Heart left ventricle (tissue), 16 donors: ENCODE results near the gene NHERF1. TPM values are rescaled to one million over a fixed set of nuclear protein-coding genes. Genes with fewer than 3 reads are reported as not detected.

ENCODE experiments used
- ATAC-seq, 4 donors: fragments of 200-7000 bp; cut with Tn5 transposase; one replicate each; pipeline ENCODE4 v1.9.1; 2020 to 2022; ENCODE audit warnings: moderate library complexity in 4 of 4, mild to moderate bottlenecking in 3 of 4, moderate number of reproducible peaks in 1 of 4
- DNase-seq, 5 donors: peaks; one replicate each; pipeline ENCODE4 v3.0.0-alpha.2; 2020
- H3K27ac ChIP-seq, 12 donors: fragments of 200-600 bp; sonication (generic) in 4 of 12; one replicate each; pipeline versions ENCODE4 v1.5.0 to v1.8.0; 2016 to 2022; ENCODE audit warnings: mild to moderate bottlenecking in 2 of 12
- H3K27me3 ChIP-seq, 9 donors: fragments of 200-600 bp; sonication (generic) in 2 of 9; one replicate each; pipeline versions ENCODE4 v1.5.1 to v1.8.0; 2016 to 2022; ENCODE audit warnings: mild to moderate bottlenecking in 3 of 9
- H3K36me3 ChIP-seq, 9 donors: fragments of 200-600 bp; sonication (generic) in 2 of 9; one replicate each; pipeline versions ENCODE4 v1.5.0 to v1.8.0; 2018 to 2022; ENCODE audit warnings: mild to moderate bottlenecking in 2 of 9
- H3K4me1 ChIP-seq, 12 donors: fragments of 200-600 bp; sonication (generic) in 4 of 12; one replicate each; pipeline versions ENCODE4 v1.5.0 to v1.8.0; 2016 to 2022; ENCODE audit warnings: mild to moderate bottlenecking in 3 of 12
- H3K4me3 ChIP-seq, 12 donors: fragments of 200-600 bp; sonication (generic) in 4 of 12; one replicate each; pipeline versions ENCODE4 v1.5.0 to v1.8.0; 2017 to 2022; ENCODE audit warnings: mild to moderate bottlenecking in 9 of 12, moderate library complexity in 4 of 12
- H3K9me3 ChIP-seq, 12 donors: fragments of 200-600 bp; sonication (generic) in 4 of 12; one replicate each; pipeline versions ENCODE4 v1.5.0 to v1.8.0; 2016 to 2022; ENCODE audit warnings: mild to moderate bottlenecking in 1 of 12
- CTCF ChIP-seq, 12 donors: fragments of 200-600 bp; sonication (generic) in 4 of 12; IDR thresholded peaks; one replicate each; pipeline versions ENCODE4 v1.5.0 to v1.8.0; 2018 to 2022; ENCODE audit warnings: antibody characterized with exemption in 12 of 12, mild to moderate bottlenecking in 5 of 12
- POLR2A ChIP-seq, 2 donors: fragments of 450-650 bp; IDR thresholded peaks; one replicate each; pipeline ENCODE4 v1.6.1; 2017; ENCODE audit warnings: antibody characterized with exemption in 2 of 2, mild to moderate bottlenecking in 2 of 2, moderate library complexity in 2 of 2
- whole genome bisulfite sequencing, 4 donors: extraction: QIAGEN DNeasy Blood & Tissue Kit in 2 of 4; methylation state at CpG; one replicate each; pipeline versions ENCODE4 v1.1.5 to v1.1.7; 2013 to 2018; 5-methylcytosine and 5-hydroxymethylcytosine counted together
- intact Hi-C, 10 donors: fragments of 100-400 bp; cut with DNase I; formaldehyde crosslinking; loops; one replicate each; pipeline versions ENCODE4 v1.11.1 to v1.14.2; 2022
- polyA plus RNA-seq, 2 donors: library from polyadenylated mRNA; stranded (reverse); fragments of 200-250 nt; gene quantifications; one replicate each; pipeline ENCODE4 v1.2.3, GENCODE V29; 2013
- total RNA-seq, 9 donors: library from RNA; depleted of rRNA in 2 of 9; stranded (reverse); fragments of >200 nt in 2 of 9; fragmentation: NEBNext Ultra II Directional in 3 of 9; extraction: Animal tissue kit (Norgen Biotek cat#: 25700) in 3 of 9; gene quantifications; one replicate each; pipeline versions ENCODE4 v1.1.0 to v1.2.4, GENCODE V29; 2016 to 2023
- donor health status: ischemic (EF 13 %, LVEDD 7.1; RV severe dilation, severe dysfunction).
- donor health status: healthy with polysubstance abuse.
- donor health status: DM: no; HTN: yes; CAD: no.
- donor health status: DM: no; HTN: no; CAD: no.
- donor health status: ischemic (EF 25% LVEDD 6.9; RV normal size, moderate dysfunction).
- donor health status: ischemic (EF 25% LVEDD 5.7; RV mildly dilated, moderate dysfunction).
- donor health status: healthy.
- donor health status: DM: yes; HTN: yes; CAD: no.
- donor health status: ischemic (EF 35%, LVEDD 5.7; RV mildly dilated, moderate dysfunction).
- donor health status: nonischemic (EF 11% LVEDD 7.7; RV severe dilation, severe dysfunction).
- donor health status: DM: yes; HTN: yes; CAD: no.
- donor health status: PGD.
- donor health status: ischemic (EF 29% LVEDD 5.4; RV normal size, mild dysfunction).
- donor health status: nonischemic (EF 23%, LVEDD 6.1; RV moderate dilation, normal function).

Gene NHERF1
- total and polyA plus RNA-seq, 11 donors = 7.5 to 42.2 (median 19.2) TPM

DNA sequence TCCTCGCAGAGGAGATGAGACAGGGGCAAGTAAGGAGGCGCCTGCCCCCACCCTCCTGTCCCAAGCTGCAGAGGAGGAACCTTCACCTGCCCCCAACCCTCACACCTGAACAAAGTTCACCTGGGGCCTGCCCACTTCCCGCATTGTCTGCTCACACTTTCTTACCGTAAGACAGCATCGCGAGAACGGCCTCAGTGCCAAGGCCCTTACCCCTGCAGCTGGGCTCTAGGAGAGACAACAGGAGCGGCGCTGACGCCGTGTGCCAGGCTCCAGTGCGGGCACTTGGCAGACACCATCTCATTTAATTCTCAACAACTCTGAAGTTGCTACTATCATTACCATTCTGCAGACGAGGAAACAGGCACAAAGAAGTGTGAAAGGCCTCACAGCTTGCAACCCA is 23.6 kb downstream of the NHERF1 start:
- Histone ChIP-seq H3K27ac (no peak overlapping the region), H3K27me3 (no peaks in the 10 kb centered on the region), H3K4me3 (no peak overlapping the region), H3K36me3 (peaks cover 0 to 61% (median 31%) of the 10 kb centered on the region in 9 donors), H3K9me3 (no peaks in the 10 kb centered on the region), H3K4me1 (peaks cover 0 to 63% (median 37%) of the 10 kb centered on the region in 12 donors)
- 88 to 94% (median 92%) methylated on average over 13 of the region's 13 CpGs for WGBS, 4 donors
- intact Hi-C loops = loop anchor here in 2 of 10 donors (5.0 kb wide), 2 partner anchors 35 to 115 kb away; partner anchors contain the start of gene RAB37 (in 1 of the 2)
- DNase-seq (no peak), ATAC-seq (no peak)
- TF ChIP-seq POLR2A (IDR thresholded peaks at IDR 0.05) (no peak), CTCF (IDR thresholded peaks at IDR 0.05) (no peak)

- Histone ChIP-seq H3K27ac (no peak overlapping the region), H3K9me3 (no peaks in the 10 kb centered on the region), H3K4me3 (no peak overlapping the region), H3K27me3 (no peaks in the 10 kb centered on the region), H3K36me3 (peaks cover 0 to 61% (median 31%) of the 10 kb centered on the region in 9 donors), H3K4me1 (peaks cover 0 to 55% (median 31%) of the 10 kb centered on the region in 12 donors)
- WGBS, 4 donors = 80 to 83% (median 82%) methylated on average over 6 of the region's 6 CpGs
- ATAC-seq (no peak), DNase-seq (no peak)
- intact Hi-C loops = loop anchor here in 2 of 10 donors (5.0 kb wide), 2 partner anchors 36 to 116 kb away; partner anchors contain the start of gene RAB37 (in 1 of the 2)
- no peak for TF ChIP-seq POLR2A (IDR thresholded peaks at IDR 0.05)
- no peak for TF ChIP-seq CTCF (IDR thresholded peaks at IDR 0.05)
Observed at GRCh38 chr17:74773414-74773813, 25.0 kb downstream of the NHERF1 start.

GRCh38 chr17:74773871-74774286 is 25.5 kb downstream of the NHERF1 start:
- intact Hi-C loops = loop anchor here in 2 of 10 donors (5.0 kb wide), 2 partner anchors 37 to 117 kb away; partner anchors contain the start of gene RAB37 (in 1 of the 2)
- 58 to 72% (median 59%) methylated on average over 5 to 6 of the region's 6 CpGs for WGBS, 4 donors
- DNase-seq = no peak
- peaks cover 0 to 52% (median 27%) of the 10 kb centered on the region in 12 donors for H3K4me1 ChIP-seq
- H3K27me3 ChIP-seq = no peaks in the 10 kb centered on the region
- no peak for TF ChIP-seq POLR2A (IDR thresholded peaks at IDR 0.05)
- no peak for TF ChIP-seq CTCF (IDR thresholded peaks at IDR 0.05)
- no peak for ATAC-seq
- peaks cover 0 to 57% (median 31%) of the 10 kb centered on the region in 9 donors for H3K36me3 ChIP-seq
- no peaks in the 10 kb centered on the region for H3K9me3 ChIP-seq
- H3K27ac ChIP-seq = peak overlapping the region in 1 of 12 donors; percentile 14
- no peak overlapping the region for H3K4me3 ChIP-seq

GRCh38 chr17:74775409-74776043 is 27.1 kb downstream of the NHERF1 start:
- H3K9me3 ChIP-seq = no peaks in the 10 kb centered on the region
- TF ChIP-seq CTCF (IDR thresholded peaks at IDR 0.05) (no peak), POLR2A (IDR thresholded peaks at IDR 0.05) (no peak)
- peak overlapping the region in 11 of 12 donors; percentile 47 to 85 (median 75) for H3K27ac ChIP-seq
- H3K4me1 ChIP-seq = peaks cover 0 to 65% (median 19%) of the 10 kb centered on the region in 12 donors
- no peak for DNase-seq
- H3K27me3 ChIP-seq = no peaks in the 10 kb centered on the region
- 37 to 40% (median 38%) methylated on average over 12 of the region's 12 CpGs for WGBS, 4 donors
- intact Hi-C loops = loop anchor here in 1 of 10 donors (1.0 kb wide), 1 partner anchor 27 kb away; the partner anchor contains the start of gene NHERF1
- peak overlapping the region; percentile 53 to 99 (median 84) for H3K4me3 ChIP-seq
- H3K36me3 ChIP-seq = peaks cover 0 to 46% (median 33%) of the 10 kb centered on the region in 9 donors
- ATAC-seq = no peak
